HG03558 (cell line): Measurements from ENCODE around the gene LOXL3.

ENCODE experiments used
- ATAC-seq: cut with Tn5 transposase; IDR thresholded peaks from one replicate; pipeline ENCODE4 v1.9.1; 2021; ENCODE audit warnings: moderate number of reproducible peaks; ENCODE audit not compliant: unreplicated experiment; ENCODE audit errors: extremely low read depth

The LOXL3 gene

GRCh38 chr2:74512744-74513604 lies 40.8 kb downstream of the LOXL3 start:
- no peak for ATAC-seq

- no peak for ATAC-seq
Measured at GRCh38 chr2:74511104-74511989, 42.4 kb downstream of the LOXL3 start.

- no peak for ATAC-seq
Measured at GRCh38 chr2:74510272-74510671, 43.5 kb downstream of the LOXL3 start.

DNA sequence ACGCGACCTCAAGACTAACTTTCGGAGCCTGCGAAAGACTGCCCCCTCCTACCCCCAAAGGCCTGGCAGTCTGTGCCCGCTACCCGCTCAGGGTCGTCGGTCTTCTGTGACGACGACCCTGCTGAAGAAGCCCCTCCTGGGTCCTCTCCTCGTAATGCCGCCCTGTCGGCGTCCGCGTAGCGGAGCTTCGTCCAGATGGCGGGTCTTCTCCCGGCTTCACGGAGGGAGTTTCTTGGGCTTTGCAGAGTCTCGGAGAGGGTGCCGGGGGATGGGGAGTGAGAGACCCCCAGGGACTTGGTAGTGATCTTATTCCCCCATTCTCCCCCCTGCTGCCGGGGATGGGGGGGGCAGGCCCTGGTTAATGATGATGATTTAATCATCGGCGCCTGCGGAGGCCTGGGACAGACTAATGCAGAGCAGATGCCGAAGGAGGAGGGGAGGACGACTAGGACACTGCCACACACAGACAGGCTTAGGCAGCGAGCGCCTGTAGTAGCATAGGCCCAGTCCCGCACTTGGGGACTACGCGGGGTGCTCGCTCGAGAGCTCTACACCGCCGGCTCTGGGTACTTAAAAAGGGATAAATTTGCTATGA lies 45.7 kb downstream of the LOXL3 start:
- no peak for ATAC-seq

GRCh38 chr2:74507145-74507925 lies 46.4 kb downstream of the LOXL3 start, which contains the start of gene PCGF1:
Gene PCGF1 (minus strand): TSS chr2:74507695. CDS start chr2:74507668, 27 bp downstream.
- ATAC-seq, result peak; percentile 90

- ATAC-seq, result no peak
Measured at GRCh38 chr2:74505448-74506246, 48.1 kb downstream of the LOXL3 start.

DNA sequence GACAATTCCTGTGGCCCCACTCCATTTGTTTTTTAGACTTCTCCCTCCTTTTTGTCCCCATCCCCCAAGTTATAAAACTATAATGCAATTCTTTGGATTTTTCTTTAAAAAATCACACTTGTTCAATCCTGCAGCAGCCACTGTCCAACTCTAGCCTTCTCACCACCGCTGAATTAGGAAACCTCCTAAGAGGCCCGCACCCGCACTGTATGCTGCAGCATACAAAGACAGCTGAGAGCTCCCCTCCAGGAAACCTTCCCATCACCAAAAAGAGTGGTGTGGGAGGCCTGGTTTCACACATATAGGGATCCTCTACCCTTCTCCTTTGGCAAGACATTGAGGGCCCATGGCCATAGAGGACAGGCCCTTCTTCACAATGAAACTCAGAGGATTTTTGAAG lies 49.2 kb downstream of the LOXL3 start:
- ATAC-seq, result no peak

- no peak for ATAC-seq
Measured at GRCh38 chr2:74503506-74504475, 50.0 kb downstream of the LOXL3 start.

DNA sequence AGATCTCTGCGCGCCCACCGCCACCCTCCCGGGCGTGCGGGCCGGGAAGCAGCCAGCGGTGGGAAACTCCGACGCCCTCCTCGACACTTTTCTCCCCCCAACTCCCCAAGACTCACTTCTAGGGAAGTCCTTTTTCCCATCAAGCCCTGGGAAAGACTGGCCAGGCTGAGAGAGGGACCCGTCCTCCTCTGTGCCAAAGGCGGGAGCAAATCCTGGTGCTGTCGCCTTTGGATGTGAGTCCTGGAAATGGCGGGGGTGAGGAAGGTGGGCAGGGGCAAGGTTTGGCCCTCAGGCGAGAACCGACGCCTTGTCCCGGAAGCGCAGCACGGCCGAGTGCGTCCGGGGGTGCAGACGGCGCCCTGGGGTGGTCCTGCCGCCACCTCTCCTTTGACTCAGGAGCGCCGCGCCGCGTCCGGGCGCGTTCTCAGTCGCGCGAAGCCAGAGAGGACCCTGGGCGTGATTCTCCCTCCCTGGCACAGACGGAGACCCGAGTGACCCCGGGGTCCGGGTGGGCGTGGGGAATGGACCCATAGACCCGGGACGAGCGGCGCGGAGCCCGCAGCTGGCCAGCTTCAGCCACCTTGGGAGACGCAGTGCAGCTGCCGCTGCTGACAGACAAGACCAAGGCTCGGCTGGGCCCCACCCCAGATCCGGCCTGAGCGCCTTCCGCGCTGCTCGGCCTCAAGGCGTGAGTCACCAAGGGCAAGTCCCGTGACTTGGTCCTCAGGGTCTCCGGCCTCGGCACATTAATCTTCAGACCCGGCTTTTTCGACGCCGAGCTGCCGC lies 50.8 kb downstream of the LOXL3 start:
- no peak for ATAC-seq

GRCh38 chr2:74502147-74502719 lies 51.5 kb downstream of the LOXL3 start:
- no peak for ATAC-seq

- ATAC-seq, result no peak
Measured at GRCh38 chr2:74501335-74502071, 52.2 kb downstream of the LOXL3 start.

DNA sequence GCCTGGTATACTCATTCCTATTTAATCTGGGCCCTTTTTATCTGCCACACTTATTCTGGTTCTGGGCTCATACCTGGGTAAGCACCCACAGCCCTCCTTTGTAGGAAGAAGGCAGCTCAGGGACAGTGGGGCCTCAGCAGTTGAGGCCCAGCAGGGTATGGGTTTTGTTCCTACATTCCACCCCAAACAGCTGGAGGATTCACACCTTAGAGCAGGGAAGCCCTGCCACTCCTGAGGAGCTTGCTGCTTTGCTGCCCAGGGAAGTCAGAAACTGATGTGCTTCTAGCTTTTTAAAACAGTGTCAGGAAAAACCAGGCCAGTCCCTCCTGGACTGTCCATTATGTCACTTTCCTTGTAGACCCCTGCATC lies 53.2 kb downstream of the LOXL3 start:
- no peak for ATAC-seq

DNA sequence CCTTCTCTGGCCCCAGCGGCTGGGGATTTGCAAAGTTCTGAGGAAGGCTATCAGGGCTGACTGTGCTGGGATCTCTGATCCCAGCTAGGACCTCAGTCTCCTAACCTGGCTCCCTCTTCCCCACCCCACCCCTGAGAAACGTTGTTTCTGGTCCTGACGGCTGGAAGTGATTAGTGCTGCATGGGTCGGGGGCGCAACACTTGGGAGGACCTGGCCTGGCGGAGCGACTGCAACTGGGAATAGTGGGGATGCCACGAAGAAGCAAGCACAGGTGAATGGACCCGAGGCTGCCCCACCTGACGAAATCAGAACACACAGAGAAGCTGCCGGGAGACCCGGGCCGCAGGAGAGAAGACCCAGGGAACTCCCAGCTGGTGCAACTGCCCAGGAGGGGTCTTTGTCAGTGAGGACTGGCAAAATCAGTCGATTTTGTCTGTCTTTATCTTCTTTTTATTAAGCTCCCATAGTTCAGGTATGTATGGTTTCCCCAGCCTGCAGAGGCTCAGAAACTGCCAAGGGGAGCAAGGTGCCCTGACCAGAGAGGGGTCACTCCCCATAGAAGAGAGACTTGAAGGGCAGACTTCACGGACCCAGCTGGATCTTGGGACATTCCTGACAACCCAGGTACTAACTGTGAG lies 53.7 kb downstream of the LOXL3 start:
- ATAC-seq, result no peak

DNA sequence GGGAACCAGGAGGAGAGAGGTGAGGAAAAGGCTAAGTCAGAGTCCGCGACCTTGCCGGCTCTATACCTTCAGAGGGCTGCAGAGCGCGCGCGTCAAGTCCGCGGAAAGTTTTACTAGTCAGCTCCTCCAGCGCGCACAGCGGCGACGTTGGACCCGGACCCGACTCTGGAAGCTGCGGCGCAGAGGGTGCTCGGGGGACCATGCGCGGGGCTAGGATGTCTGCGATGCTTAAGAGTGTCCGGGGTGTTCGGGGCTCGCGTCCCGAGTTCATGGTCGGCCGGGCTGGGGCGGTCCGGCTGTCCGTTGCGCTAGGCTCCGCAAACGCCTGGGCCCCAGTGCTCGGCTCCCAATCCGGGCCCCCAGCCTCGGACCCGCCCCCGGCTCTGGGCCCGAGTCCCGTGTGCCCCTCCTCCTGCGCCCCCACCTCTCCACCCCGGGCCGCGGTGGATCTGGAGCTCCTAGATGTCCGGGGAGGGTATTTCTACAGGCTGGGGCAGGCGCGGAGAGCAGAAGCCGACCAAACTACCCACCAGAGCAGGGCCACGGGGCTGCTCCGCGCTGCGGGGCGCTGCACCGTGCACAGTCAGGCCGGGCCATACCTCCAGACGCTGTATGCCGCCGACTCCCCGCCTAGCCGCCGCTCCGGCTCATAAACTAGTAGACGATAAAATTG lies 54.3 kb downstream of the LOXL3 start, which contains the start of gene LBX2:
Gene LBX2 (minus strand): TSS at position 337 of the 673 bp plus-strand sequence. CDS start 66 bp downstream, at position 271.
- no peak for ATAC-seq
